ENCODE results near the gene THAP5.
A peak's percentile ranks its signal among the peaks of the same experiment; 100 is the strongest.
"Not testable (repeated sequence)": the region's sequence is repeated elsewhere in the genome, so short reads cannot be mapped to it uniquely, and the experiment has no call there.

Gene THAP5

DNA sequence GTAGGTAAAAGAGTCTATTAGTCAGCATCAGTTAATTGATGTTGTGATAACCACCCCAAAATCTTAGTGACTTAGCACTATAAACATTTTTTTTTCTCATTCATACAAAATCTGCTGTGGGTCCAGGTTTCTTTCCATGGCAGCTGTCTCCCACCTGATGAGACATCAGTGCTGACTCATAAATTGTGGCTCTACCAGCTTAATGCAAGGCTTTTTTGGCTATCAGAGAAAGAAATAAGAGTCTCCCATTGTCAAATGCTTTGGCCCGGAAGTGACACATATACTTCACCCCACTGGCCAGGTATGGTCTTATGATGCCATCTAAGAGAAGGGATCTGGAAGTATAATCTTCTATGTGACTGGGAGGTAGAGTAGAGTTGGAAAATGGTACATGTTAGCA is 14.7 kb upstream of the THAP5 start:
- no peak for DNase-seq (ENCODE audit: low read depth in 2 of 2)

DNA sequence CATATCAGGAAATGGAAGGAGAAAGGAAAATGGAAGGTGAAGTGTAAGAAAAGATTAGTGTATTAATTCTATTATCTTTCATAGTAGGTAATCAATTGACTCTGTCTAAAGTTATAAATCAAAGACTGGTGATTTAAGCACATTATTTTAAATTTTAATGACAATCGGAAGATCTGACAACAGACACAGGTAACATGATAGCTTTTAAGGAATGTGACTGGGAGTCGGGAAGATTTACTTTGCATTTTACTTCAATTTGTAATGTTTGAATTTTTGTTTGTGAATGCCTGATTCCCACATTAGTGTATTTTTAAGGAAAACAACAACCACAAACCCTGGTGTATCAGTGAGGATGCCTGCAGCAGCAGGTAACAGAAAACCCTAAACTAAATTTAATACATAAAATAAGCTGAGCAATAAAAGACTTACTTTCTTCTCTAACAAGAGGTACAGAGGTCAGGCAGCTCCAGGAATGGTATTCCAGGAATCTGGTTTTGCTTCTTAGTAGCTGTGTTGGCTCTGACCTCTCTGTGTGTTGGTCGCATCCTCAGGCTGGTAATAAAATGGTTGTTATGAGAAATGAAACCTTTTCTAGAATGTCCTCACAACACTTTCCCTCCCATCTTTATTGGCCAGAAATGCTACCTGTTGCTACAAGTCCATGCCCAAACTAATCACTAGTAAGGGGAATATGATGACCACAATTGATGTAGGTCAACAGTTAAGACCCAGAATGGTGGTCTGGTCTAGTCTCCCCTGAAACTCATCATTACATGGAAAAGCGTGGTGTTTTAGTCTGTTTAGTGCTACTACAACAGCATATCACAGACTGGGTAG is 12.4 kb upstream of the THAP5 start:
- no peak for DNase-seq (ENCODE audit: low read depth in 2 of 2)

DNA sequence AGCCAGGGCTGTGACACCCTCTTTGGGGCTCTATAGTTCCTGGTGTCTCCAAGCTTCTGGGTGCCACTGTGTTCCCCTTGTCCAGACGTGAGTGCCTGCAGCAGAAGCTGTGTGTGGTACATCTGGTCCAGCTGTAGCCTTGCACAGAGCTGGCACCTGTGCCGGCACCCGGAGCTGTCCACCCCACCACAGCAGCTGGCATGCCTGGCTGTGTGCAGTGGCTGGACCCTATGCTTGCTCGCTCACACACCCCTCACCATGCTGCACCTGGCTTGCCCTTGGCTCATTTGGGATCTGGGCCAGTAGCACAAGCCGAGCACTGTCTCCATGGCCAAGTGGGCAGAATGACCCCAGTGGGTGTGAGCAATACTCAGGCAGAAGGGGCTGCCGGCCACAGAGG is 10.8 kb upstream of the THAP5 start:
- no peak for DNase-seq (ENCODE audit: low read depth in 2 of 2)

GRCh38 chr7:108578937-108579336 is 9.4 kb upstream of the THAP5 start:
- DNase-seq (ENCODE audit: low read depth in 2 of 2), result no peak

DNA sequence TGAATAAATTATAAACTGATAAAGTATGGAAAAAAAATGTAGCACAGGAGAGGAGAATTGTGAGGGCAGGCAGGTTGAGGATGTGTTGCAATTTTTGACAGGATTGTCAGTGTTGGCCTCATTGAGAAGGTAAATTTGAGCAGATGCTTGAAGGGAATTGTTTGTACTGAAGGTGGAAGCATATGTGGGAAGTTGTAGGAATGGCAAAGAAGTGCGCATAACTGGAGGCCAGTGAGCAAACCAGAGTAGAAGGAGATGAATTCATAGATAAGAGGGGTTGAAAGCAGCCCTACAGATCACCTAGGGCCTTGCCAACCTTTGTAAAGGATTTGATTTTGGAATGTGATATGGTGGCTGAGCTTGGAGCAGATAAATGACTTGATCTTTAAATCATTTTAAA is 6.6 kb upstream of the THAP5 start:
- DNase-seq (ENCODE audit: low read depth in 2 of 2), result no peak

- no peak for DNase-seq (ENCODE audit: low read depth in 2 of 2)
Measured at GRCh38 chr7:108575156-108575555, 5.7 kb upstream of the THAP5 start.

GRCh38 chr7:108572480-108572879 is 3.0 kb upstream of the THAP5 start:
- no peak for DNase-seq (ENCODE audit: low read depth in 2 of 2)

DNA sequence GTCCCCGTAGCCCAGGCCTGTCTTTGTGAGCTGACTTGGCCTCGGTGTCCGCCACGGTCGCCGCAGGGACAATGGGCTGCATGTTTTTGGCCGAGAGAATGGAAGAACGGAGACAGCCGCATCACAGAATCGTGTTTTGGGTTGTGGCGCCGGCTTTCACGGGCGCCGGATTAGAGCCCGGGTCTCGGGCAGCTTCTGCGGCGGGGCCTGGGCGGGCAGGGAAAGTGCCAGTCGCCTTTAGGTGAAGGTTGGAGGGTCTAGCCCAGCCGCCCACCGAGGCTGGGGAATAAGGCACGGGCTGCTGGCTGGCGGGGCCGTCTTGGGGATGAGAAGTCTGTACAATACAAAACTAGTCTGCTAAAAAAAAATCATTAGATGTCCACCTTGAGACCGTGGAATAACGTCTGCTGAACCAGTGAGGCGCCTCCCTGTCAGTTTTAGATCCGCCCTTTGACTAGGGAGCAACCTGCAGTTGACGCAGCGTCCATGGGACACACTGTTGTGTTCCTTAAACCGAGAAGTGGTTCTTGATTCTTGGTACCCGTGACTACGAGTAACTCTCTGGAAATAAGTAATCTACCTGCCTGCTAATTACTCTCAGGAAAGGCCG is 745 bp upstream of the THAP5 start:
- peak in 1 of 2 donors; percentile 26 for DNase-seq (ENCODE audit: low read depth in 2 of 2)

GRCh38 chr7:108568801-108569380 is 615 bp downstream of the THAP5 start:
- DNase-seq (ENCODE audit: low read depth in 2 of 2), result no peak

DNA sequence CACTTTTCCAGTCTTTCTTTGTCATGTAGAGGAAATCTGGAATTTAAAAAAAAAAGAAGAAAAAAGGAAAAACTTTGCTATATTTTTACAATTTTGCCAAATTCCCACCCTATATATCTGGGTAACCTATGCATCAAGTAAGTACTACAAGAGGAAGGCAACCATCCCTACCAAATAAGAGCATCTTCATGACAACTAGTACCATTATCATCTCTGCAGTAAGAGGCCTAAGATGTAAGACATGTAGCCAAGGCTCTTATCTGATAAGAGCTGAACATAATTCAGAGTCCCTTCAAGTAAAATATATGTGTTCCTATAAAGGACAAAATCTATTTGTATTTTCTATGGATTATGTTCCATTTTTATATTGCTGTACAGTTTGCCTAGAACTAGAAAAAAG is 3.5 kb downstream of the THAP5 start:
- DNase-seq (ENCODE audit: low read depth in 2 of 2), result no peak

DNA sequence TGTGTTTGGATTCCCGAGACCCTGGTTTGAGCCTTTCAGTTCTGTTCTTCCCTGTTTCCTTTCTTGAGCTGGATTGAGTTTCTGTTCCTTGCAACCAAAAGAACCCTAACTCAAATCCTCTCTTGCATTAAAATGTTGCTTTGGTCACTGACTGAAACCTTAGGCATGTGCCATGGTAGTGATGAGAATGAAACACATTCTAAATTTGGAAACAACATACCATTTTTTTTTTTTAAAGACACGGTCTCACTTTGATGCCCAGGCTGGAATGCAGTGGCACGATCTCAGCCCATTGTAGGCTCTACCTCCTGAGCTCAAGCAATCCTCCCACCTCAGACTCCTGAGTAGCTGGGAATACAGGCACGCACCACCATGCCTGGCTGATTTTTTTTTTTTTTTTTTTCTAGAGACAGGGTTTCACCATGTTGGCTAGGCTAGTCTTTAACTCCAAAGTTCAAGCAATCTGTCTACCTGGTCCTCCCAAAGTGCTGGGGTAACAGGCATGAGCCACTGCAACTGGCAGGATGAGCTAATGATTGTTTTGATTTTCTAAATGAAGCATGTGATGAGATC is 8.4 kb downstream of the THAP5 start:
- DNase-seq (ENCODE audit: low read depth in 2 of 2), result no peak

DNA sequence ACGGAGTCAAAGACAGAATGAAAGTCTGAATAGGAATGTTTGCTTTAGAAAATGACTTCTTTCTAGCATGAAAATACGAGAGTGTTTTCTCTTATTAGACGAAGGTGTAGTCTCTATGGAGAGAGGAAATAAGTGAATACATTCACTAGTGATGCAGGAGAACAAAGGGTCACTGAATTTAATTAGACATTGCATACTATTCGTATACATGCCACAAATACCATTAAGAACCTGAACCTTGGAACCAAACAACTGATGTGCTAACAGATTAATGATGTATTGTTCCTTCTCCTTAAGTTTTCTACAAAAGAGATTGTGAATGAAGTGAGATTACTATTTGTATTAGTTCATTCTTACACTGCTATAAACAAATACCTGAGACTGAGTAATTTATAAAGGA is 10.3 kb downstream of the THAP5 start:
- no peak for DNase-seq (ENCODE audit: low read depth in 2 of 2)

DNA sequence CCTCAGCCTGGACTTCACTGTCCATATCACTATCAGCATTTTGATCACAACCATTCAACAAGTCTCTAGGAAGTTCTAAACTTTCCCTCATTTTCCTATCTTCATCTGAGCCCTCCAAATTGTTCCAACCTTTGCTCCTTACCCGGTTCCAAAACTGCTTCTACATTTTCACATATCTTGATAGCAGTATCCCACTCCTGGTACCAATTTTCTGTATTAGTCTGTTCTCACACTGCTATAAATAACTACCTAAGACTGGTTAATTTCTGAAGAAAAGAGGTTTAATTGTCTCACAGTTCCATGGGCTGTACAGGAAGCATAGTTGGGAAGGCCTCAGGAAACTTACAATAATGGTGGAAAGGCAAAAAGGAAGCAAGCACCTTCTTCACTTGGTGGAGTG is 11.9 kb downstream of the THAP5 start:
- no peak for DNase-seq (ENCODE audit: low read depth in 2 of 2)

DNA sequence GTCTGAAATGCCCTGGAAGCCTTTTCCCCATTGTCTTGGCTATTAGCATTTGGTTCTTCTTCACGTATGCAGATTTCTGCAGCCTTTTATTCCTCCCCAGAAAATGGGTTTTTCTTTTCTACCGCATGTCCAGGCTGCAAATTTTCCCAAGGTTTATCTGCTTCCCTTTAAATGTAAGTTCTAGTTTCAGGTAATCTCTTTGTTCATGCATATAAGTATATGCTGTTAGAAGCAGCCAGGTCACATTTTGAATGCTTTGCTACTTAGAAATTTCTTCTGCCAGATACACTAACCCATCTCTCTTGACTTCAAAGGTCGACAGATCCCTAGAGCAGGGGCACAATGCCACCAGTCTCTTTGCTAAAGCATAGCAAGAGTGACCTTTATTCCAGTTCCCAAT is 12.3 kb downstream of the THAP5 start:
- no peak for DNase-seq (ENCODE audit: low read depth in 2 of 2)

DNA sequence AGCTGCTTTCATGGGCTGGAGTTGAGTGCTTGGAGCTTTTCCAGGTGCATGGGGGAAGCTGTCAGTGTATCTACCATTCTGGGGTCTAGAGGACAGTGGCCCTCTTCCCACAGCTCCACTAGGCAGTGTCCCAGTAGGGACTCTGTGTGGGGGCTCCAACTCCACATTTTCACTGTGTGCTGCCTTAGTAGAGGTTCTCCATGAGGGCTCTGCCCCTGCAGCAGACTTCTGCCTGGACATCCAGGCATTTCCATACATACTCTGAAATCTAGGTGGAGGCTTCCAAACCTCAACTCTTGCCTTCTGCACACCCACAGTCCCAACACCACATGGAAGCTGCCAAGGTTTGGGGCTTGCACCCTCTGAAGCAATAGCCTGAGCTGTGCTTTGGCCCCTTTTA is 12.8 kb downstream of the THAP5 start:
- DNase-seq (ENCODE audit: low read depth in 2 of 2), result not testable (repeated sequence)

GRCh38 chr7:108548141-108548896 is 21.2 kb downstream of the THAP5 start:
- DNase-seq (ENCODE audit: low read depth in 2 of 2), result not testable (repeated sequence)

DNA sequence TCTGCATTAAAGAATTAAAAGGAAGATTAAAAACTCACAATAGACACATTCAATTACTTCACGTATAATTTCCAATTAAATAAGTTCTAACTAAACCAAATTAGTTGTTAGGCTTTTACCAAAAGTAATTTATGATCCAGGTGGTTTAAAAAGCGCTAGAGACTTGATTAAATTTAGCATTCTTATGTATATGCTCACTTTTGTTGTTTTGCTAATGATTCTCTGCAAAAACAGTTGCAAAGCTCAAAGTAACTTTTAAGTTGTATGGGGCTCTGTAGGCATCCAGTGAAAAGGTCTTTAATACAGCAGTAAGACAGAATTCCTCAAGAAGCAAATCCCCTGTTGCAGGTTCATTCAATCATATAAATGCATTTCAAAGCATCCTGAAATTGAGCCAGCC is 28.0 kb downstream of the THAP5 start:
- DNase-seq (ENCODE audit: low read depth in 2 of 2), result no peak

GRCh38 chr7:108538685-108539084 is 30.8 kb downstream of the THAP5 start:
- DNase-seq (ENCODE audit: low read depth in 2 of 2), result not testable (repeated sequence)

- DNase-seq (ENCODE audit: low read depth in 2 of 2), result not testable (repeated sequence)
Measured at GRCh38 chr7:108538236-108538635, 31.3 kb downstream of the THAP5 start.

DNA sequence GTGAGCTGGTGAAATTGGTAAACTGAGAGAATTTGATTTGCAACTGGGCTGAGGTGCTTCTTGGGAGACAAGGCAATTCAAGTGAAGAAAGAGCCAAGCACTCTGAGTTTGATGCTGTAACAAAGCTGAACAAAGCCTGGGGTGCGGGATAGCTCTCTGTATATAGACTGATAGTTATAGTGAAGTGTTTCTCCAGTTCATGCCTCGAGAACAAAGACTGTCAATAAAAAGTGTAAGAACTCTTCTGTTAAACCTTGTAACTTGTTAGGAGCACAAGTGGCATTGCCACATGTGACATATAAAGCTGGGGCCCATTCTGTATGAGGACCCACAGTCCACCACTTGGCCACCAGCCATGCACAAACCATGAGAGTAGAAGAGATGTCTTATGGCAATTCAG is 32.3 kb downstream of the THAP5 start:
- no peak for DNase-seq (ENCODE audit: low read depth in 2 of 2)

- no peak for DNase-seq (ENCODE audit: low read depth in 2 of 2)
Measured at GRCh38 chr7:108535744-108536143, 33.8 kb downstream of the THAP5 start.

DNA sequence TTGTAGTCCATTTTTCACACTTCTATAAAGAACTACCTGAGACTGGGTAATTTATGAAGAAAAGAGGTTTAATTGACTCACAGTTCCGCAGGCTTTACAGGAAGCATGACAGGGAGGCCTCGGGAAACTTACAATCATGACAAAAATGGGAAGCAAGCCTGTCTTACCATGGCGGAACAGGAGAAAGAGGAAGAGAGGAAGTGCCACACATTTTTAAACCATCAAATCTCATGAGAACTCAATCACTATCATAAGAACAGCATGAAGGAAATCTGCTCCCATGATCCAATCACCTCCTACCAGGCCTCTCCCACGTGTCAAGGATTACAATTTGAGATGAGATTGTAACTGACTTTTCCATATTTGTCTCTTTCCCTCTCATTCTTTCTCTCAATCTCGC is 34.2 kb downstream of the THAP5 start:
- no peak for DNase-seq (ENCODE audit: low read depth in 2 of 2)

Data from stimulated activated CD8-positive, alpha-beta memory T cell treated with anti-CD3 and anti-CD28 coated beads, Interleukin-15, amount 100 ng/mL, for 48 hours (primary cell).